GM18909 (cell line): ENCODE measurements around the gene SP2.

Experiments
- ATAC-seq: cut with Tn5 transposase; IDR thresholded peaks from one replicate; pipeline ENCODE4 v1.9.1; 2021; ENCODE audit warnings: mild to moderate bottlenecking; ENCODE audit not compliant: unreplicated experiment, poor library complexity

Gene SP2

DNA sequence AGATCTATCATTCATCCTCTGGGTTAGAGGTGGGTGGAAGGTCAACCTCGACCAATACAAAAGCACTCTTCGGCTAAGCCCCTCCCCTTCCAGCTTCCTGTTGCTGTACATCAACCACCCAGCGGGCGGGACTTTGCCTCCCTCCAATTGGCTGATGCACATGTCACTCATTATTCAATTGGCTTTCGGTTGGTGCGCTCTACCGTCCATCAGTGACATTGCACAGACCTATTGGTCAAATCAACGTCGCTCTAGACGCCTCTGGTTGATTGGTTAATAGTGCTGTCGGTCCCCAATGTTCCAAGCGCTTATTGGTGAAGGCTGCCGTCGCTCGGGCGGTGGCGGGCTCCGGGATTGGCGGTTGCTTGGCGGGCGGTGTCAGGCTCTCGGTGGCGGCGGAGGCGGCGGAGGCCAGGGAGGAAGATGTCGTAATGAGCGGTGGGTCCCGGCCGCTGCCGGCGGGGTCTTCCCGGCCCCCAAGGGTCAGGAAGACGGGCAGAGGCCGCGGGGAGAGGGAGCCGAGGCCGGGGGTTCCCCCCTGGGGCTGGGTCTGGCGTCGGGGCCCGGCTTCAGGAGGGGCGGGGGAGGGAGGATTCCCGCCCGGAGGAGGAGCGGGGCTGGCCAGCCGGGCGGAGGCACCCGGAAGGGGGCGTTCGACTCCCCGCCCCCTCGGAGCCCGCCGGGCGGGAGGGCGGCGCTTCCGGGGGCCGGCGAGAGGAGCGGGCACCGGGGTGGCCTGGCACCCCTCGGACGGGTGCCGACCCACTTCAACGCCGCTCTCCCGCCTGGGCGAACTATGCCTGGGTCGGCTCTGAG, at the start of gene SP2:
SP2 (plus strand) TSS at position 381 of the 816 bp plus-strand sequence; CDS start at position 432, 51 bp downstream.
- ATAC-seq = peak; percentile 88

DNA sequence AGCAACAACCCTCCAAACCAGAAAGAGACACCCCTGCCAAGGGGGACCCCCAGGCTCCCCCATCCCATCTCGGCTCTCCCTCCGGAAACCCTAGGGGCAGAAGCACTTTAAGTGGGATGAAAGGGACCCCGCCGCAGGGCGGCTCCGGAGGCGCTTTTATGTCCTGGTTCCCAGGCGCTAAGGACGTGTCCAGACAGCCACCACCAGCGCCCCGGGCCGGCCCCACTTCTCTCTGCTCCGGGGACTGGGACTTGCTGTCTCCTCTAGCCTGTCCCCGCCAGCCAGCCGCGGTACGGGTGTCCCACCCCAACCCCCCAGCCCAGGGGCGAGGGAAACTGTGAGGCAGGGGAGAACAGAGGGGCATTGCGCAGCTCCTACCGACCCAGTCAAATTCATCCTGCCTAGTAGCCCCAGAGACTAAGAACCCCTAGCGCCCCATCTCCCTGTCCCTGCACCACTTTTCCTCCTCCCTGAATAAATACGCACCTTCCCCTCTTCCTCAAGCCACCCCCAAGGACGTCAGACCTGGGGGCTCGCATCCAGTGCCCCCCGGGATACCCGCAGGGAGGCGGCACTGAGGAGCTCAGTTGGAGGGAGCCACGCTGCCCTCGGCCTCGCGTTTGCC, 49.2 kb upstream of the SP2 start:
- ATAC-seq = no peak

DNA sequence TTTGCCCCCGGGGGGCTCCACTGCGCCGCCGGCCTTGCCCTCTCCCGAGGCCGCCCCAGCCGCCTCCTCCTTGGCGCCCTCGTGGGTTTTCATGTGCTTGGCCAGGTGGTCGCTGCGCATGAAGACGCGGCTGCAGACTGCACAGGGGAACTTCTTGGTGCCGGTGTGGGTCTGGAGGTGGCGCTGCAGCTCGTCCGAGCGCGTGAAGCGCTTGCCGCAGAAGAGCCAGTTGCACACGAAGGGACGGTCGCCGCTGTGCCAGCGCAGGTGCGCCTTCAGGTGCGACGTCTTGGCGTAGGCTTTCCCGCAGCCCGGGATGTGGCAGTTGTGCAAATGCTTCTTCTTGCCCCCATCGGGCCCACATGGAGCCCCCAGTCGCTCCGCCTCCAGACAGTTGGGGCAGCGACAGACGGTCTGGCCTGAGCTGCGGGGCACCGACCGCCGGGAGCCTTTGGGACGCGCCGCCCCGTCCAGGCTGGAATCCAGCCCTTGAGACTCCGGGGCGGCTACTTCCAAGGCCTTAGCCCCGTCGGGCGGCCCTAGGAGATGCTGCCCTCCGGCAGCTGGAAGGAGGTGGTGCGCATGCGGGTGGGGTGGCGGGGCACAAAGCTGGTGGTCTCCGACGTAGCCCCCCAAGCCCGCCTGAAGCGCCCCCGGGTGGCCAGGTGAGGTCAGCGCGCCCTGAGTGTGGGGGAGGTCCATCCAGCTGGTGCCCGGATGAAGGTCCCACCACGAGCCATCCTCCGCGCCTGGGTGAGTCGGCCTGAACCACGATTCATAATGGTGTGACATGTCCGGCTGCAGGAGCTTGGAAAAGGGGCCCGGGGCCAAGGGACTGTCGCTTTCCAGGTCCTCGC, 48.5 kb upstream of the SP2 start:
- no peak for ATAC-seq

DNA sequence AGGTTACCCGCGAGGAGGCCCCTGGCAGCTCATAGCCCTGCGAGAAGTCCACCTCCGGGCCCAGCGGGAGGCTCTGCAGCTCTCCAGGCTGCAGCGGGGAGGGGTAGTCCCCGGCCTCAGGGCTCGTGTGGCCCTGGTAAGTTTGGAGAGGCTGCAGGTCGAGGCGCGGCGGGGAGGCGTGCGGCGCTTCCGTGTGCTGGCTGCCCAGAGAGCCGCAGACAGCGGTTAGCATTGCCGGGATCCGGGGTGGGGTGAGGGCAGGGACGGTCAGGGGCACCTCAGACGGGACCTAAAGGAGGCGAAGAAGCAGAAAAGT, 47.9 kb upstream of the SP2 start:
- ATAC-seq = no peak

DNA sequence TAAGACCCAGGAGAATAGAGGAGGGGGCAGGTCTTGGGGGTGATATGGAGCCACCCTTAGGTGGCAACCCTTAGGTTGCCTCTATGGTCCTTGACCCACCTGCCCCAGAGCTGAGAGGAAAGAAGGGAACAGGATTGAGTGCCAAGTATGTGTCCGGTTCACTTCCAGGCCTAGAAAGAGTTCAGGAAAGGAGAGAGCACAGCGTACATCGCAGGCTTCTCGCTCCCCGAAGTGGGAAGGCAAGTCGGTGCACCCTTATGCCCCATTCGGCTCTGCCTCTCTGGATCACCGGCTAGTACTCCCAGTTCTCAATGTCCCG, 45.7 kb upstream of the SP2 start:
- ATAC-seq = no peak

DNA sequence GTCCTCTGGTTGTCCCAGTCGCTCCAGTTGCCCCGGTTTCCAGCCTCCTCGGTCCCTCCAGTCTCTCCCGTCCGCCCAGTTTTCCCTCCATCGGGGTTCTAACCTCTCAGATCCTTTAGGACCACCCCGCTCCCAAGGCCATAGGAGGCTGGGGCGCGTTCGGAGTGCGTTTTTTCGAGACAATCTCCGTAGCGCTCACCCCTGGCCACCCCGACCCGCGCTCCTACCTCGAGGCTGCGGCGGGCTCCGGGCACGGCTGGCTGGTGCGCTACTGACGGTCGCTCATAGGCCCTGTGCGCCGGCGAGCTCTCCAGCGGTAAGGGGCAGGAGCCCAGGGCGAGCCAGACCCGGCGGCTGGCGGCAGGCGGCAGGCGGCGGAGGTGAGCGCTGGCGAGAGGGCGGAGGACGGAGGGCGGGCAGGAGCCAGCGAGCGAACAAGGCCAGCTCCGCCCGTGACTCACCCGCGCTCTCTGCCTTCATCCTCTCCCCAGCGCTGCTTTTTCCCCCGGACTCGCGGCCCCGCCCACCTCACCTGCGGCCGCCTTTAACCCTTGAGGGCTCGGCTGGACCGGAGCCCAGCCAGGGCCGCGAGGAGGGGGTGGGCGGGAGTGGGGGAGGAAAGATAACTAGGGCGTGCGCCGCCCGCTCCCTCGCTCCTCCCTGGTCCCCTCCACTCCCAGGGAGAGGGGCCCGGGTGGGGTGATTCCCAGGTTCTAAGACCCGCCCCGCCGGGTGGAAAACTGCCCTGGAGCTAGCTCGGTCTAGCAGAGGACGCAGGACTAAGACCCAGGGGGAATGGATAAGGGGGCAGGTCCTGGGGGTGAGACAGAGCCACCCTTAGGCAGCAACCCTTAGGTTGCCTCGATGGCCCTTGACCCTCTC, 45.1 kb upstream of the SP2 start, which contains the start of gene SP6:
SP6 (minus strand) TSS at position 472 of the 882 bp plus-strand sequence. CDS start 2,734 bp downstream, outside the sequence.
- ATAC-seq = no peak

DNA sequence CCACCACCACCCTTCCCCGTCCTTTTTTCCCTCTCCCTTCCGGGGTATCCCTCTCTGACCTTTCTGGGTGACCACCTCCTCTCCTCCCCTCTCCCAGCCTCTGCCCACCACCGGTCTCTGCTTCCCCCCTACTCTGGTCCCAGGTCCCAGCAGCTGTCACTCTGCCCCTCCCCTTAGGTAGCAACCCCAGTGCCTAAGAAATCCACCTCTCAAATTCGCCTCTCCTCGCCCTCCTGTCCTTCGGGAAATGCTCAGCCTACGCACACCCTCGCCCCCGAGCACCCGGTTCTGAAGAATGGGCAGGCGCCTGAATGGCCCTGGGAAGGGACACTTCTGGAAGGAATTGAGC, 44.3 kb upstream of the SP2 start:
- ATAC-seq = no peak

DNA sequence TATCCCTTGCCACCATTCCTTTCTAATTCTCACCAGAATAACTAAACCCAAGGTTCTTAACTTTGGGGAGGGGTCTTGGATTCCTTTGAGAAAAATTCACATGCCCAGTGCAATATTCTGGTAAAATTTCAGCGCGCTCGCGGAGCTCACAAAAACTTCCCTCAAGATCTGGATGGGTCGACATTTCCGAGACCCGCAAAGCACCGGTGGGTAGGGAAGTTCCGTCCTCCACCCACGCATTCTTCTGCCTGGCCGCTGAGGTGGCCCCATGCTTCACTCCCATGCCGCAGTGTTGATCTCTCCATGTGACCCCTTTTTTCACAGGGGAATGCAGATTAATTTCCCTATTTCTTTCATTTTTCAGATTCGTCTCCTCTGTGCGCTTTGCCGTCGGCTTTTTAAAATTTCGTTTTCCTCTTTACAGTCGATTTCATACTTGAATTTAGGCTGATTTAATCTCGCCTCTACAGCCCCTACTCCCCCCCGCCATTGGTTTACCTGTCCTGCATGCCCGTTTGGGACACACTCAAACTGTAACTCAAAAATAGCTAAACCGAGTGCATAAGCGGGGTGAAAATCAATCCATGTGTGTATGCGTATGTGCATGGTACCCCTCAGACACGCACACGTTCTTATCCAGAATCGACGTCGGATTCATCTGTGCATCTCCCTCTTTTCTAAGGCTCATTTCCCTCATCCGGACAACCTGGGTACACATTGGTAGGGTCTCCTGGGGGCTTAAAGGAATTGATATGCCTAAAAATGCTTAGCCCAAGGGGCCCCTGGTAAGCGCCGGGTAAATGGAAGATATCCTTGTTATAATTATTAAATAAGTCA, 43.7 kb upstream of the SP2 start:
- ATAC-seq = no peak

DNA sequence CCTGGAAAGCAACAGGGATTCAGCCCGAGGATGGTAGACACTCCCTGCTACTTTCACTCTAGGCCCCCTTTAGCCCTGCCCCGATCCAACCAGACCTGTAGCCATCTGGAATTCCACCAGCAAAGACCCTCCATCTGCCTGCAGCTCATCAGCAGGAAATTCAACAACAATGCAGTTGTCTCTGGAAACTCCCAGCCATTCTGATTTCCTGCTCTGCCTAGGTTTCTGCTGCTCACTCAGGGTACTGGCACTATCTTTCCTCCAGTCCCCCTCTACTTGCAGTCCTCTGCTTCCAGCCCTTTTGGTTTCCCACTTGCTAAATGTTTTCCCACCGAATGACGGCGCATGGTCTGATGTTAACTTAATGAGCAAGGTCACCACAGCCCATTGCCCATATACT, 42.4 kb upstream of the SP2 start:
- ATAC-seq = no peak

DNA sequence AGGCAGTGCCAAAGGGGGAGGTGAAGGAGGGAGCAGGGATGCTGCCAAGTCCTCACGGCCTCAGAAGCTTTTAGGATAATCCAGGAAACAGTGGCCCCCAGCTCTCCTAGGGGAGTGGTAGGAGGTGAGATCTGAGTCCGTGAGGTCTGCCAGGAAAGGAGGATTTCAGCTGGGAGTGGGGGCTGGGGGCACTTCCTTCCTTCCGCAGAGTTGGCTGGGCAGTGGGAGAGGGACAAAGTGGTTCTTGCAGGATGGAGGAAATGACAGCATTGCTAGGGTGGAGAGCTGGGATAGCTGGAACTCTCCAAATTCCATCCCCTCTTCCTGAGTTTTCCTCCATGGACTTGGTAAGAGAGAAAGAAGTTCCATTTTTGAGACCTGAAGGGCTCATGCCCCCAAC, 40.3 kb upstream of the SP2 start:
- ATAC-seq = no peak

DNA sequence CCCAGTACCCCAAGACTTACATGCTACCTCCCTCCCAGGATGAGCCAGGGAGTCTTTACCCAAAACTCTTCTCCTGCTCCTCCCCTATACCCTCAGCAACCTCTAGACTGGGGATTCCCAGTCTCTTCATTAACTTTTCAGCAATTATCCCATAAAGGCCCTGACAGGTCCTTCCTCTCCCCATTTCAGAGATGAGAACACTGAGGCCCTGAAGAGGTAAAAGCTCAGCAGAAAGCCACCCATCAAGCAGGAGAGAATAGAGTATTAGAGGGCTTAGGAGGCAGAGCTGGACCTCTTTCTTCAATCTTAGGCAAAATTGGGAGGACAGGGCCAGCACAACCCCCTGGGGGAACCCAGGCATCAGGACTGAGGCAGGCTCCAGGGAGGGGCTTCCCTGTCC, 39.2 kb upstream of the SP2 start:
- ATAC-seq = no peak

DNA sequence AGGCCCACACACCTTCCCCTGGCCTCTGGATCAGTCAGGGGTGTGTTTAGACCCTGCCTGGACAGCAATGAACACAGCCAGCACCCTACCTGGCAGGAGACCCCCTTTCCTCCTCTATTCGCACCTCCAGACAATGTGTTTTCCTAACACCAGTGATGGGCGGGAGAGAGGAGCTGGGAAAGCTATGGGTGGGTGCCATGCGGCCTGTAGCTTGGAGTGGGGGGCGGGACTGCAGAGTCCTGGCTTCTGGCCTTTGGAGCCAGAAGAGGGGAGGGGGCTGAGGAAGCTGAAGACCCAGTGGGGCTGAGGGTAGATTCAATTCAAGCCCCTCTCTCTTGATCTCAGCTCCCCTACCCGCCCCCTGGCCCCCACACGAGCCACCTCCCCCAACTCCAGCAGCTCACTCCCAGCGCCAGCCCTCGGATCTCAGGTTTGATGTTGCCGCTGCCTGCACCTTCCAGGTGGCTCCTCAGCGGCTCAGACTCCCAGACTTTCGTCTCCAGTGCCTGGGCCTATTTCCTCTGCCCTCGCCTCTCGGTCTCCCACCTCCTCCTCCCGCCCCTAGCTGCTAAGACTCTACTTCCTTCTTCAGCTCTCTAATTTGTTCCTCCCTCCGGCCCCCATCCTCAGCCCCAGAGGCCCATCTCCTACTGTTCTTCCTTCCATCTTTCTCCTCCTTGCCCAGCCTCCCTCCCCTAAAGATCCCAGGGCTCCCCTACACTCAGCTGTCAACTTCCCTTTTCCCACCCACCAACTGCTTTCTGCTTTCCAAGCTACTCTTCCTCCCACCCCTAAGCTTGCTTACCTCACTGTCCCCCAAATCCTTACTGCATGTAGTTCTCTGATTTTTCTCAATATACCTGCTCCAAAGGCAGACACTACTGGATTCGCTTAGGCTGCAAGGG, 38.2 kb upstream of the SP2 start:
- ATAC-seq = no peak

DNA sequence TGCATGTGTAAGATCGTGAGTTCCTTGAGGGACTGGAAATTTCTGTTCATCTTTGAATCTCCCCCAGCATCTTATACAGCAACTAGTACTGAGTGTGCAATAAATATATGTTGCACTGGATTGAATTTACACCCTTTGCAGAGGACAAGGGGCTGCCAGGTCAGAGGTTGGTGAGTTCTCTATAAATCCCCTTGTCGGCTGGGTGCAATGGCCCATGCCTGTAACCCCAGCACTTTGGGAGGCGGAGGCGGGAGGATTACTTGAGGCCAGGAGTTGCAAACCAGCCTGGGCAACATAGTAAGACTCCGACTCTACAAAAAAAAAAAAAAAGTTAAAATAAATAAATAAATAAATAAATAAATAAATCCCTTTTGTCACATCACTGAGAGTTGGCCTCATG, 35.6 kb upstream of the SP2 start:
- ATAC-seq = no peak

DNA sequence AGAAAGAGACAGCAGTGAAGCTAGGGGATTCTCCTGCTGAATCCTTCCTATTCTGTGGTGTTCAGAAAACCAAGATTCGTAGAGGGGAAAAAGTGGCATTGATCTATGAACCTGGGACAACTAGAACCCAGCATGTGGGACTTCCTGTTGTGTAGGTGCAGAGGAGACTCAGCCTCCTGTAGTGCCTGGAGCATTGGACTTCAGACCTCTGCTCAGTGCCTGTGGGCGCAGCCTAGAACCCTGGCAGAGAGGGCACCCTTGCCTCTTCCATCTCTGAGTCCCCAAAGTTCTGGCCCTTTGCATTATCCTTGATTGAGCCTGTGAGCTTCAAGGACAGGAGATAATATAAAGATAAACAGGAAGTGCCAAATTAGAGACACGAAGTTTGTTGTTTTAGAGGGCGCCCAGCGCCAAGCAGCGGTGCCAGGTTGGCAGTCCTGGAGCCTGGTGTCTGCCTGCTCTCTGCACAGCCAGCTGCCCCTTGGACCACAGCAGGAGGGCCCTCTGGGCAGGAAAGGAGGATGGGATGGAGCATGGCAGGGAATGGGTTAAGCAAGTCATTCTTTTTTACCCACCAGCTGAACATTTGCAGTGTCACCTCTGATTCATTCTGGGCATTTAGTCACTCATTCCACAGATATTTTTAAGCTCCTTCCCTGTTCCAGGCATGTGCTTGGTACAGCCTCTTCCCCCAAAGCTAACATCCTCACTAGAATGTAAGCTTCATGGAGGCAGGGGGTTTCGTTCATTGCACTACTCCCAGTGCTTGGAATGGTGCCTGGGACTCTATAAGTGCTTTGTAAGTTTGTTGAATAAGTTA, 33.2 kb upstream of the SP2 start:
- ATAC-seq = no peak

DNA sequence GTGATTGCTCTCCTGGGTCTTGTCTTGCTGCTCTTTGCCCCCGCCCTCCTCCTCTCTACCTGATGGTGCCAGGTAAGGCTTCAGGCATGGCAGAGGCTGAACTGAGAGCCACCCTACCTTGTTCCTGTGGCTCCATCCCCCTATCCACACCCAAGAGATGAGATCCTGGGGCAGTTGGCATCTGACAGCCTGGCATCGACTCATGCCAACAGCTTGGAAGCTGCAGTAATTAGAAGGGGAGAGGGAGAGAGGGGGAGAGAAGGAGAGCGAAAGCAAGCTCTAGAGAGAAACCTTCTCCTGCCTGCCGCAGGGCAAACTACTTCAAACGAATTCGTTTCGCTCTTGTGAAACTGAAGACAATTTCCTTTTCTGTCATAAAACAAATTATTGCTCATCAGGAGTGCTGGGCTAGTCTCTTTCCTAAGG, 31.2 kb upstream of the SP2 start:
- ATAC-seq = no peak

DNA sequence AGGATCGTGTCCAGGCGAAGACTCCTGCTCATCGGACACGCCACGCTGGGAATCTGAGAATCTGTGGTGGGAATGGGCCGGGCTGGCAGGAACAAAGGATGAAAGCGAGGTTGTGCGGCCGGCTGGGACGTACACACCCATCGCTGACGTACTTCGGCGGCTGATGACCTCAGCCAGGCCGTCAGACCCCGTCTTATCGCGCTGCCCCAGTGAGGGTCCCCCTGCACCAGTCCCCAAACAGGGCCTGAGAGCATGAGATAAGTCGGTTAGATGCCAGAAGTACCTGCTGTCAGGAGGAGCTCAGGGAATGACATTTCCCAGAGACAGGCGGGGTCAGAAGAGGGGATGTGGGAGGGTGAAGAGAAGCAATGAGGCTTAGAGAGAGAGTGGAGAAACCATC, 29.1 kb upstream of the SP2 start:
- ATAC-seq = no peak

DNA sequence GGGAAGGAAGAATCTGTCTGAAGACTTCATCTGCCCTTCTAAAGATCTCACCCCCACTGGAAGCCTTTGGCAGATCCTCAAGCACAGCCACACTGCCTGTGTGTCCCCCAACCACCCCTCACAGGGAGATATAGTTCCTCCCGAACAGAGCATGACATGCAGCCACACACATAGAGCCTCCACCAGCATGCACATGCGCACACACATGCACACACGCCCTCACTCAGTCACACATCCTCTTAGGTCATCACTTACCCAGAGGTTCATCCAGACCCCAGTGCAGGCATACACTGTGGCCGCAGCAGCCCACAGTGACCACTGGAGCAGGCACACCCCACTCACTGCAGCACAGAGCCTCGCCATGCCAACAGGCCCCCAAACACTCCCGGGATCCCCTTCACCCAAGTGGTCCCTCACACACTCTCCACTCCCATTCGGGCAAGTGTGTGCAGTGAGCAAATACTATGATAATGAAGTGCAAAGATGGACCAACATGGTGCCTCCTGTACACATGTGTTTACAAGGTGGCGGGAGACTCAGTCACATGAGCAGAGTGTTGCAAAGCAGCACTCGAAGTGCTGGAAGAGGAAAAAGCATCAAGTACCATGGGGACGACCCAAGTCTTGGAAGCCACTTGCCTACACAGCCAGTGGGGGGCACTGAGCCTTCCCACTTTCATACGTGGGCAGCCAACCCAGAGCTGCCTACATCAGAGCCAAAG, 28.1 kb upstream of the SP2 start:
- no peak for ATAC-seq
